ENCODE results near the gene PTPRO.

- TF ChIP-seq CTCF (conservative IDR thresholded peaks at IDR 0.05; ENCODE audit: low read depth, low read length) (no peak), EZH2 (IDR thresholded peaks at IDR 0.05; ENCODE audit: borderline replicate concordance, low read depth, low read length, poor library complexity, severe bottlenecking) (no peak)
These were observed 258.1 kb downstream of the PTPRO start for GRCh38 chr12:15580431-15580830.

Data from A673 (cell line).